HEK293 (cell line): ENCODE measurements around the gene AMY1B.
"Not testable (repeated sequence)": the region's sequence is repeated elsewhere in the genome, so short reads cannot be mapped to it uniquely, and the experiment has no call there.

ENCODE experiments used
- CTCF ChIA-PET: fragments of 350-600 bp; formaldehyde crosslinking; extraction: SDS; loops from one replicate; lab custom pipeline; 2021; ENCODE audit warnings: antibody characterized with exemption; lab: Yijun Ruan, JAX
- POLR2A ChIA-PET: fragments of 300-600 bp; formaldehyde crosslinking; extraction: SDS; loops from one replicate; lab custom pipeline; 2020; ENCODE audit warnings: antibody characterized with exemption, inconsistent platforms; lab: Yijun Ruan, JAX
- H3K27ac ChIP-seq: fragments of 200-500 bp; sonication (Bioruptor generic); 2 replicates; pipeline ENCODE4 v1.5.1; 2014; ENCODE audit warnings: low read depth, low read length, control low read depth, inconsistent platforms; ENCODE audit errors: extremely low read depth
- H3K36me3 ChIP-seq, 2 experiments: fragments of 200-500 bp in 1 of 2; sonication (Bioruptor generic) in 1 of 2; 1 replicate in 1 of 2; 2 replicates in 1 of 2; pipeline ENCODE4 v1.5.1; 2014 to 2017; ENCODE audit warnings: inconsistent platforms in 2 of 2, low read length in 2 of 2; ENCODE audit not compliant: control insufficient read depth in 2 of 2, insufficient read depth in 1 of 2
- H3K4me1 ChIP-seq: fragments of 200-500 bp; sonication (Bioruptor generic); 2 replicates; pipeline ENCODE4 v1.5.1; 2014; ENCODE audit warnings: mild to moderate bottlenecking, low read length, inconsistent platforms; ENCODE audit not compliant: control insufficient read depth, insufficient read depth
- H3K4me3 ChIP-seq: 2 replicates; pipeline ENCODE4 v1.5.1; 2011; ENCODE audit warnings: low read depth, mild to moderate bottlenecking, control low read depth, low read length, moderate library complexity
- H3K9me3 ChIP-seq: fragments of 200-500 bp; sonication (Bioruptor generic); 2 replicates; pipeline ENCODE4 v1.5.1; 2014; ENCODE audit warnings: low read depth, low read length, inconsistent platforms; ENCODE audit not compliant: control insufficient read depth, insufficient read depth

AMY1B gene

GRCh38 chr1:103676335-103676734, 19.7 kb downstream of the AMY1B start:
- H3K9me3 ChIP-seq, CTCF ChIA-PET, POLR2A ChIA-PET, H3K4me1 ChIP-seq, H3K36me3 ChIP-seq, H3K27ac ChIP-seq, H3K4me3 ChIP-seq: not testable (repeated sequence)

GRCh38 chr1:103655460-103655859, 40.5 kb downstream of the AMY1B start, which contains the start of gene AMY1A:
Gene AMY1A, plus strand, starts transcription at chr1:103655760. Its CDS starts 571 bp downstream, at chr1:103656331.
- H3K9me3 ChIP-seq, H3K4me3 ChIP-seq, POLR2A ChIA-PET, CTCF ChIA-PET, H3K36me3 ChIP-seq, H3K4me1 ChIP-seq, H3K27ac ChIP-seq: not testable (repeated sequence)

DNA sequence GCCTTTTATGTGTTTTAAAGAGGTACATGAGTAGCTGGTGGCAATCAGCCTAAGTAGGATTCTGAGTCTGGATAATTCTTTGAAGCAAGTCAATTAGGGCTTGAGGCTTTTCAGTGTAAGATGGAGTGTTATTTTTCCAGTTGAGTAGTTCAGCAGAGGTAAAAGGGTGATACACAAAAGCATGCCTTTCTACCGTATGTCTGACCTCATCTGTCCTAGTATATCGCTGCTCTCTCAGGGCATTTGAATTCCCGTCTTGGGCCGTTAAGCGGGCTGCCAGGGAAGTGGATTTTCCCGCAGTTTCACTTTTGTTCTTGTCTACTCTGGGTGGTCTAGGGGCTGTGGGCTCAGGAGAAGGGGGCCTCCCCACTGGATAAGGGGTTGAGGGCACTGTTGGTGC, 41.9 kb downstream of the AMY1B start:
- H3K36me3 ChIP-seq, H3K4me3 ChIP-seq, H3K27ac ChIP-seq, POLR2A ChIA-PET, CTCF ChIA-PET, H3K9me3 ChIP-seq, H3K4me1 ChIP-seq: not testable (repeated sequence)

GRCh38 chr1:103650889-103651288, 45.1 kb downstream of the AMY1B start:
- POLR2A ChIA-PET, H3K36me3 ChIP-seq, H3K4me1 ChIP-seq, H3K27ac ChIP-seq, H3K9me3 ChIP-seq, H3K4me3 ChIP-seq, CTCF ChIA-PET: not testable (repeated sequence)

DNA sequence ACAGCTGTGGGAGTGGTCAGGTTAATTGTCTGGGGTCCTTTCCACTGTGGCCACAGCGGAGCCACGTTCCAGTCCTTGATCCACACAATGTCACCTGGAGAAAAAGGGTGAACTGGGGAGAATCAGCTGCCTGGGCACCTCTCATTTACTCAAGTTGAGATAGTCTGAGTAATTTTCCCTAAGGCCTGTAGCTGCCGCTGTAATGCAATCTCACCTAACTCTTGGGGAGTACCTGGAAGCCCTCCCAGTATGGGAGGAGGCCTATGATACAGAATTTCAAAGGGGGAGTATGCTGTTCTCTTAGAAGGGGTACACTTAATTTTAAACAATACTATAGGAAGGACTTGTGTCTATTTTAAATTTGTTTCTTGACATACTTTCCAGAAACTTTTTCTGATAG, 45.7 kb downstream of the AMY1B start:
- H3K27ac ChIP-seq, CTCF ChIA-PET, POLR2A ChIA-PET, H3K9me3 ChIP-seq, H3K4me1 ChIP-seq, H3K4me3 ChIP-seq, H3K36me3 ChIP-seq: not testable (repeated sequence)

- H3K36me3 ChIP-seq, H3K4me1 ChIP-seq, CTCF ChIA-PET, H3K4me3 ChIP-seq, H3K9me3 ChIP-seq, H3K27ac ChIP-seq, POLR2A ChIA-PET: not testable (repeated sequence)
Observed at GRCh38 chr1:103643908-103644307, 52.1 kb downstream of the AMY1B start.

DNA sequence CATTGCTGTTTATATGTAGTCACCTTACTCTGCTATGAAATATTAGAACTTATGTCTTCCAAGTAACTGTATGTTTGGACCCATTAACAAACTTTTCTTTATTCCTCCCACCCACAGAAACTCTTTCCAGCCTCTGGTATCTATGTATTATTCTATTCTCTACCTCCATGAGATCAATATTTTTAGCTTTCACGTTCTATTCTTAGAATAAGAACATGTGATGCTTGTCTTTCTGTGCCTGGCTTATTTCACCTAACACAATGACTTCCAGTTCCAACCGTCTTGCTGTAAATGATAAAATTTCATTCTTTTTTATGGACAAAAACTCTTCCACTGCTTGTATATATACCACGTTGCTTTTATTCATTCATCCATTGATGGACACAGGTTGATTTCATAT, 54.8 kb downstream of the AMY1B start:
- H3K9me3 ChIP-seq, H3K4me3 ChIP-seq, H3K36me3 ChIP-seq, CTCF ChIA-PET, H3K4me1 ChIP-seq, POLR2A ChIA-PET, H3K27ac ChIP-seq: not testable (repeated sequence)
